CD4-positive, alpha-beta T cell (primary cell): ENCODE measurements around the gene PASD1. TPM values are rescaled to one million over a fixed set of nuclear protein-coding genes. Genes with fewer than 3 reads are reported as not detected.

ENCODE experiments used
- ATAC-seq: fragments of 200-7000 bp; cut with Tn5 transposase; one replicate; pipeline ENCODE4 v1.10.0; 2022; ENCODE audit warnings: mild to moderate bottlenecking; ENCODE audit not compliant: poor library complexity
- CTCF ChIA-PET: fragments of 350-600 bp; sonication (Branson Sonifier 250); formaldehyde crosslinking; loops from one replicate; lab custom pipeline; 2021; ENCODE audit warnings: antibody characterized with exemption, inconsistent platforms; lab: Charles Lee
- POLR2A ChIA-PET: fragments of 350-600 bp; sonication (Branson Sonifier 250); formaldehyde crosslinking; loops from one replicate; lab custom pipeline; 2021; ENCODE audit warnings: antibody characterized with exemption, inconsistent platforms; lab: Charles Lee
- DNase-seq, 14 experiments: peaks; one replicate each; pipeline ENCODE4 v3.0.0-alpha.2; 2013 to 2020; ENCODE audit warnings: mixed read lengths in 2 of 14
- H3K27ac ChIP-seq, 2 donors: one replicate each; pipeline versions ENCODE4 v1.5.1 to v1.7.0; 2013; ENCODE audit warnings: low read length in 2 of 2, low read depth in 1 of 2, mild to moderate bottlenecking in 1 of 2
- H3K27me3 ChIP-seq, 2 experiments: 1 replicate in 1 of 2; 2 replicates in 1 of 2; pipeline versions ENCODE4 v1.6.1 to v1.7.0; 2013; ENCODE audit warnings: low read length in 2 of 2, control low read depth in 1 of 2, mild to moderate bottlenecking in 1 of 2, moderate library complexity in 1 of 2; ENCODE audit not compliant: insufficient read depth in 2 of 2, control insufficient read depth in 1 of 2
- H3K36me3 ChIP-seq: one replicate; pipeline ENCODE4 v1.6.1; 2013; ENCODE audit warnings: low read length, control low read depth; ENCODE audit not compliant: insufficient read depth
- H3K4me1 ChIP-seq: one replicate; pipeline ENCODE4 v1.6.1; 2013; ENCODE audit warnings: low read length, control low read depth; ENCODE audit not compliant: insufficient read depth
- H3K4me3 ChIP-seq: one replicate; pipeline ENCODE4 v1.5.1; 2013; ENCODE audit warnings: mild to moderate bottlenecking, low read length, moderate library complexity
- H3K9me3 ChIP-seq, 2 experiments: 1 replicate in 1 of 2; 2 replicates in 1 of 2; pipeline versions ENCODE4 v1.6.1 to v1.7.0; 2013; ENCODE audit warnings: low read length in 2 of 2, mild to moderate bottlenecking in 2 of 2, control low read depth in 1 of 2, moderate library complexity in 1 of 2; ENCODE audit not compliant: control insufficient read depth in 1 of 2, insufficient read depth in 1 of 2
- H3K27ac Mint-ChIP-seq: one replicate; pipeline ENCODE4 v1.8.0; 2020; ENCODE audit warnings: mixed read lengths
- H3K27me3 Mint-ChIP-seq: one replicate; pipeline ENCODE4 v1.8.0; 2021; ENCODE audit warnings: mixed read lengths
- H3K36me3 Mint-ChIP-seq: one replicate; pipeline ENCODE4 v1.8.0; 2021; ENCODE audit warnings: low read depth, mixed read lengths
- H3K4me1 Mint-ChIP-seq: one replicate; pipeline ENCODE4 v1.8.0; 2021; ENCODE audit warnings: low read depth, mixed read lengths
- H3K4me3 Mint-ChIP-seq: one replicate; pipeline ENCODE4 v1.8.0; 2020; ENCODE audit warnings: mild to moderate bottlenecking, mixed read lengths
- H3K9me3 Mint-ChIP-seq: one replicate; pipeline ENCODE4 v1.8.0; 2020; ENCODE audit warnings: mixed read lengths
- CTCF ChIP-seq: fragments of 200-600 bp; IDR thresholded peaks from one replicate; pipeline ENCODE4 v1.8.0; 2022; ENCODE audit warnings: antibody characterized with exemption, mild to moderate bottlenecking
- intact Hi-C, 2 experiments: fragments of 100-400 bp; cut with DNase I in 1 of 2; cut with micrococcal nuclease in 1 of 2; formaldehyde crosslinking; loops; one replicate each; pipeline versions ENCODE4 v1.15.1 to v1.9.0; 2023 to 2025; cut with DNase I, micrococcal nuclease
- total RNA-seq, 174 experiments: library from RNA in 2 of 174; stranded (reverse) in 2 of 174; gene quantifications; one replicate each; pipeline ENCODE4 v1.2.3 and lab custom pipeline; 2021 to 2026

The PASD1 gene
- total RNA-seq, 2 experiments from 2014 or later = not detected

GRCh38 chrX:151724563-151725337 is 161.3 kb downstream of the PASD1 start:
- ATAC-seq (no peak), DNase-seq (no peak)
- no peak for TF ChIP-seq CTCF
- H3K4me3 Mint-ChIP-seq = no peak overlapping the region
- ChIA-PET POLR2A (no interaction called here), CTCF (no interaction called here)
- Histone ChIP-seq H3K4me3 (no peak overlapping the region), H3K9me3 (no peaks in the 10 kb centered on the region), H3K36me3 (no peaks in the 10 kb centered on the region), H3K4me1 (no peaks in the 10 kb centered on the region), H3K27ac (no peak overlapping the region), H3K27me3 (no peaks in the 10 kb centered on the region)
- H3K9me3 Mint-ChIP-seq = no peaks in the 10 kb centered on the region
- no peak overlapping the region for H3K27ac Mint-ChIP-seq
- H3K36me3 Mint-ChIP-seq = no peaks in the 10 kb centered on the region
- intact Hi-C loops = no loop called here
- H3K4me1 Mint-ChIP-seq = no peaks in the 10 kb centered on the region
- no peaks in the 10 kb centered on the region for H3K27me3 Mint-ChIP-seq

GRCh38 chrX:151725338-151725614 is 161.8 kb downstream of the PASD1 start:
- H3K27ac ChIP-seq = no peak overlapping the region
- ATAC-seq (no peak), DNase-seq (no peak)
- H3K27me3 ChIP-seq = no peaks in the 10 kb centered on the region
- H3K36me3 ChIP-seq = no peaks in the 10 kb centered on the region
- Mint-ChIP-seq H3K36me3 (no peaks in the 10 kb centered on the region), H3K4me3 (no peak overlapping the region), H3K27ac (no peak overlapping the region), H3K4me1 (no peaks in the 10 kb centered on the region), H3K9me3 (no peaks in the 10 kb centered on the region), H3K27me3 (no peaks in the 10 kb centered on the region)
- ChIA-PET CTCF (no interaction called here), POLR2A (no interaction called here)
- H3K4me1 ChIP-seq = no peaks in the 10 kb centered on the region
- no peak for TF ChIP-seq CTCF
- intact Hi-C loops = no loop called here
- H3K9me3 ChIP-seq = no peaks in the 10 kb centered on the region
- H3K4me3 ChIP-seq = no peak overlapping the region

Other genes with a start within 250 kb of the PASD1 start
- 10 to 100 TPM; 19.3 to 19.4 TPM for gene VMA21, start 166.5 kb upstream of the PASD1 start, total RNA-seq
- gene PRRG3, start 131.8 kb downstream of the PASD1 start, total RNA-seq = not detected
- not detected for gene FATE1, start 152.4 kb downstream of the PASD1 start, total RNA-seq
- not detected for gene CNGA2, start 171.1 kb downstream of the PASD1 start, total RNA-seq